ENCODE results near the gene PLSCR4.
A peak's percentile ranks its signal among the peaks of the same experiment; 100 is the strongest.

The PLSCR4 gene

GRCh38 chr3:146154316-146154715 is 96.6 kb downstream of the PLSCR4 start:
- DNase-seq = no peak
- no peak overlapping the region for H3K27ac ChIP-seq
- H3K27me3 ChIP-seq (ENCODE audit: insufficient read depth, low read depth, severe bottlenecking) = no peaks in the 10 kb centered on the region
- no peaks in the 10 kb centered on the region for H3K9me3 ChIP-seq (ENCODE audit: severe bottlenecking)
- H3K4me3 ChIP-seq (ENCODE audit: low read depth, low read length) = no peak overlapping the region
- H3K36me3 ChIP-seq = no peaks in the 10 kb centered on the region
- no peak for TF ChIP-seq CTCF (IDR thresholded peaks at IDR 0.05; ENCODE audit: low read depth, low read length)

- TF ChIP-seq CTCF (IDR thresholded peaks at IDR 0.05; ENCODE audit: low read depth, low read length) = no peak
- H3K27me3 ChIP-seq (ENCODE audit: insufficient read depth, low read depth, severe bottlenecking) = no peaks in the 10 kb centered on the region
- no peaks in the 10 kb centered on the region for H3K9me3 ChIP-seq (ENCODE audit: severe bottlenecking)
- H3K4me3 ChIP-seq (ENCODE audit: low read depth, low read length) = no peak overlapping the region
- DNase-seq = no peak
- no peak overlapping the region for H3K27ac ChIP-seq
- H3K36me3 ChIP-seq = no peaks in the 10 kb centered on the region
Measured at GRCh38 chr3:146153429-146153828, 97.5 kb downstream of the PLSCR4 start.

GRCh38 chr3:146152834-146153233 is 98.1 kb downstream of the PLSCR4 start:
- DNase-seq = no peak
- Histone ChIP-seq H3K27ac (no peak overlapping the region), H3K4me3 (ENCODE audit: low read depth, low read length) (no peak overlapping the region), H3K36me3 (no peaks in the 10 kb centered on the region), H3K27me3 (ENCODE audit: insufficient read depth, low read depth, severe bottlenecking) (no peaks in the 10 kb centered on the region), H3K9me3 (ENCODE audit: severe bottlenecking) (no peaks in the 10 kb centered on the region)
- no peak for TF ChIP-seq CTCF (IDR thresholded peaks at IDR 0.05; ENCODE audit: low read depth, low read length)

GRCh38 chr3:146148468-146148931 is 102.4 kb downstream of the PLSCR4 start:
- H3K9me3 ChIP-seq (ENCODE audit: severe bottlenecking) = no peaks in the 10 kb centered on the region
- DNase-seq = no peak
- no peak overlapping the region for H3K27ac ChIP-seq
- no peaks in the 10 kb centered on the region for H3K27me3 ChIP-seq (ENCODE audit: insufficient read depth, low read depth, severe bottlenecking)
- no peaks in the 10 kb centered on the region for H3K36me3 ChIP-seq
- peak; percentile 1; the same call in 1 of the 2 replicates for TF ChIP-seq CTCF (IDR thresholded peaks at IDR 0.05; ENCODE audit: low read depth, low read length)
- no peak overlapping the region for H3K4me3 ChIP-seq (ENCODE audit: low read depth, low read length)

GRCh38 chr3:146145642-146146041 is 105.3 kb downstream of the PLSCR4 start:
- TF ChIP-seq CTCF (IDR thresholded peaks at IDR 0.05; ENCODE audit: low read depth, low read length) = no peak
- no peak for DNase-seq

GRCh38 chr3:146142757-146143156 is 108.1 kb downstream of the PLSCR4 start:
- H3K9me3 ChIP-seq (ENCODE audit: severe bottlenecking) = no peaks in the 10 kb centered on the region
- H3K27me3 ChIP-seq (ENCODE audit: insufficient read depth, low read depth, severe bottlenecking) = no peaks in the 10 kb centered on the region
- no peak overlapping the region for H3K27ac ChIP-seq
- DNase-seq = no peak
- no peak overlapping the region for H3K4me3 ChIP-seq (ENCODE audit: low read depth, low read length)
- TF ChIP-seq CTCF (IDR thresholded peaks at IDR 0.05; ENCODE audit: low read depth, low read length) = no peak
- no peaks in the 10 kb centered on the region for H3K36me3 ChIP-seq

More at GRCh38 chr3:146145642-146146041, 105.3 kb downstream of the PLSCR4 start:
- H3K36me3 ChIP-seq = no peaks in the 10 kb centered on the region
- H3K27ac ChIP-seq = no peak overlapping the region
- no peak overlapping the region for H3K4me3 ChIP-seq (ENCODE audit: low read depth, low read length)
- H3K9me3 ChIP-seq (ENCODE audit: severe bottlenecking) = no peaks in the 10 kb centered on the region
- H3K27me3 ChIP-seq (ENCODE audit: insufficient read depth, low read depth, severe bottlenecking) = no peaks in the 10 kb centered on the region

All from WERI-Rb-1 (cell line).